ENCODE data around the gene GNB2.

- TF ChIP-seq, protein P1, sequence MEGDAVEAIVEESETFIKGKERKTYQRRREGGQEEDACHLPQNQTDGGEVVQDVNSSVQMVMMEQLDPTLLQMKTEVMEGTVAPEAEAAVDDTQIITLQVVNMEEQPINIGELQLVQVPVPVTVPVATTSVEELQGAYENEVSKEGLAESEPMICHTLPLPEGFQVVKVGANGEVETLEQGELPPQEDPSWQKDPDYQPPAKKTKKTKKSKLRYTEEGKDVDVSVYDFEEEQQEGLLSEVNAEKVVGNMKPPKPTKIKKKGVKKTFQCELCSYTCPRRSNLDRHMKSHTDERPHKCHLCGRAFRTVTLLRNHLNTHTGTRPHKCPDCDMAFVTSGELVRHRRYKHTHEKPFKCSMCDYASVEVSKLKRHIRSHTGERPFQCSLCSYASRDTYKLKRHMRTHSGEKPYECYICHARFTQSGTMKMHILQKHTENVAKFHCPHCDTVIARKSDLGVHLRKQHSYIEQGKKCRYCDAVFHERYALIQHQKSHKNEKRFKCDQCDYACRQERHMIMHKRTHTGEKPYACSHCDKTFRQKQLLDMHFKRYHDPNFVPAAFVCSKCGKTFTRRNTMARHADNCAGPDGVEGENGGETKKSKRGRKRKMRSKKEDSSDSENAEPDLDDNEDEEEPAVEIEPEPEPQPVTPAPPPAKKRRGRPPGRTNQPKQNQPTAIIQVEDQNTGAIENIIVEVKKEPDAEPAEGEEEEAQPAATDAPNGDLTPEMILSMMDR (IDR thresholded peaks at IDR 0.05; ENCODE audit: low read depth, low read length) = no peak
- no peak for TF ChIP-seq EZH2phosphoT487 (IDR thresholded peaks at IDR 0.05; ENCODE audit: low read depth)
Measured at GRCh38 chr7:100680576-100681271, 7.2 kb downstream of the GNB2 start.

All from OCI-LY3 (cell line).